Spleen (tissue), 11 donors: ENCODE measurements around the gene EFCC1. TPM values are rescaled to one million over a fixed set of nuclear protein-coding genes. Genes with fewer than 3 reads are reported as not detected.

Experiments
- DNase-seq: peaks from one replicate; pipeline ENCODE4 v3.0.0-alpha.2; 2020
- H3K27ac ChIP-seq, 8 donors: fragments of 200-600 bp; sonication (generic) in 7 of 8; 1 replicate in 4 of 8; 2 replicates in 4 of 8; pipeline versions ENCODE4 v1.5.0 to v1.8.0; 2016 to 2021; ENCODE audit warnings: inconsistent platforms in 4 of 8, mild to moderate bottlenecking in 4 of 8, moderate library complexity in 1 of 8
- H3K27me3 ChIP-seq, 7 donors: fragments of 200-600 bp; sonication (generic) in 6 of 7; replicated peaks in 1 of 7; 1 replicate in 4 of 7; 2 replicates in 3 of 7; pipeline versions ENCODE4 v1.5.0 to v1.8.0; 2016 to 2021; ENCODE audit warnings: inconsistent platforms in 3 of 7, mild to moderate bottlenecking in 1 of 7
- H3K36me3 ChIP-seq, 6 donors: fragments of 200-600 bp; sonication (generic) in 5 of 6; 1 replicate in 4 of 6; 2 replicates in 2 of 6; pipeline versions ENCODE4 v1.5.0 to v1.8.0; 2016 to 2021; ENCODE audit warnings: inconsistent platforms in 2 of 6
- H3K4me1 ChIP-seq, 6 donors: fragments of 200-600 bp; sonication (generic) in 5 of 6; 1 replicate in 3 of 6; 2 replicates in 3 of 6; pipeline versions ENCODE4 v1.5.0 to v1.8.0; 2016 to 2021; ENCODE audit warnings: inconsistent platforms in 3 of 6
- H3K4me3 ChIP-seq, 8 donors: fragments of 200-600 bp; sonication (generic) in 7 of 8; 1 replicate in 4 of 8; 2 replicates in 4 of 8; pipeline versions ENCODE4 v1.5.0 to v1.8.0; 2016 to 2021; ENCODE audit warnings: inconsistent platforms in 4 of 8, mild to moderate bottlenecking in 4 of 8, moderate library complexity in 2 of 8
- H3K9me3 ChIP-seq, 8 donors: fragments of 200-600 bp; sonication (generic) in 7 of 8; 1 replicate in 4 of 8; 2 replicates in 4 of 8; pipeline versions ENCODE4 v1.5.0 to v1.8.0; 2016 to 2021; ENCODE audit warnings: inconsistent platforms in 4 of 8
- CTCF ChIP-seq, 11 experiments: fragments of 200-600 bp in 7 of 11; fragments of 450-650 bp in 4 of 11; sonication (generic) in 4 of 11; IDR thresholded peaks in 8 of 11; conservative IDR thresholded peaks in 3 of 11; 1 replicate in 7 of 11; 2 replicates in 4 of 11; pipeline versions ENCODE4 v1.4.0 to v1.8.0; 2016 to 2021; ENCODE audit warnings: antibody characterized with exemption in 11 of 11, inconsistent platforms in 4 of 11, mild to moderate bottlenecking in 1 of 11
- POLR2A ChIP-seq, 3 donors: fragments of 450-650 bp; IDR thresholded peaks; one replicate each; pipeline ENCODE4 v1.5.1; 2017; ENCODE audit warnings: antibody characterized with exemption in 3 of 3, mild to moderate bottlenecking in 1 of 3
- POLR2AphosphoS5 ChIP-seq, 3 donors: sonication (generic); formaldehyde crosslinking; IDR thresholded peaks; one replicate each; pipeline ENCODE4 v1.5.1; 2017; ENCODE audit warnings: antibody characterized with exemption in 3 of 3
- WGBS, 5 donors: extraction: QIAGEN DNeasy Blood & Tissue Kit in 3 of 5; methylation state at CpG; one replicate each; pipeline versions ENCODE4 v1.1.5 to v1.1.7; 2013 to 2018; 5-methylcytosine and 5-hydroxymethylcytosine counted together
- intact Hi-C: fragments of 100-400 bp; cut with DNase I; formaldehyde crosslinking; loops from one replicate; pipeline ENCODE4 v1.15.0; 2023; ENCODE audit warnings: low total_unique reads
- polyA plus RNA-seq, 3 donors: library from polyadenylated mRNA; stranded (reverse); fragments of 200-250 nt; gene quantifications; one replicate each; pipeline ENCODE4 v1.2.1, GENCODE V29; 2013
- total RNA-seq, 7 donors: library from RNA; depleted of rRNA in 3 of 7; stranded (reverse); fragments of >200 nt in 3 of 7; fragmentation: NEBNext Ultra II Directional in 4 of 7; extraction: Animal tissue kit (Norgen Biotek cat#: 25700) in 4 of 7; gene quantifications; one replicate each; pipeline versions ENCODE4 v1.1.0 to v1.2.1, GENCODE V29; 2016 to 2021
- donor health status: healthy with polysubstance abuse.
- donor health status: DM: no; HTN: no; CAD: no; lungs with moderate emphysema.
- donor health status: DM: no; HTN: no; CAD: no.
- donor health status: Bipolar disorder and iron deficiency.
- donor health status: healthy.
- donor health status: DM: no; HTN: no; CAD: no.
- donor health status: DM: yes; HTN: yes; CAD: no.

EFCC1 gene
- total and polyA plus RNA-seq, 10 donors, result 2.0 to 11.2 (median 8.1) TPM

- no peak for TF ChIP-seq CTCF (IDR thresholded peaks at IDR 0.05 in 8 of 11, conservative IDR thresholded peaks at IDR 0.05 in 3 of 11)
- no peak for TF ChIP-seq POLR2AphosphoS5 (IDR thresholded peaks at IDR 0.05)
- TF ChIP-seq POLR2A (IDR thresholded peaks at IDR 0.05), result no peak
- Histone ChIP-seq H3K4me3 (no peak overlapping the region), H3K27ac (no peak overlapping the region), H3K9me3 (peaks cover 0 to 13% (median 8%) of the 10 kb centered on the region in 8 donors), H3K36me3 (no peaks in the 10 kb centered on the region), H3K27me3 (peaks cover 0 to 42% (median 4%) of the 10 kb centered on the region in 7 donors), H3K4me1 (peaks cover 5 to 30% (median 18%) of the 10 kb centered on the region in 6 donors)
- WGBS, 5 donors, result 74 to 96% (median 93%) methylated on average over 10 to 15 of the region's 15 CpGs
- DNase-seq, result no peak
- intact Hi-C loops, result no loop called here
Observed at GRCh38 chr3:129040579-129041300, 39.6 kb downstream of the EFCC1 start.

GRCh38 chr3:129045675-129046036 lies 44.6 kb downstream of the EFCC1 start:
- peak; percentile 84 for DNase-seq
- TF ChIP-seq POLR2A (IDR thresholded peaks at IDR 0.05), result no peak
- TF ChIP-seq POLR2AphosphoS5 (IDR thresholded peaks at IDR 0.05), result peak in 1 of 3 donors; percentile 21
- Histone ChIP-seq H3K9me3 (peaks cover 0 to 23% (median 16%) of the 10 kb centered on the region in 8 donors), H3K4me3 (peak overlapping the region in 7 of 8 donors; percentile 4 to 65 (median 29)), H3K27me3 (peaks cover 0 to 43% (median 15%) of the 10 kb centered on the region in 7 donors), H3K27ac (peak overlapping the region in 1 of 8 donors; percentile 30), H3K4me1 (peaks cover 9 to 18% (median 12%) of the 10 kb centered on the region in 6 donors), H3K36me3 (no peaks in the 10 kb centered on the region)
- WGBS, 5 donors, result 3 to 14% (median 6%) methylated on average over 18 to 43 of the region's 43 CpGs
- intact Hi-C loops, result no loop called here

GRCh38 chr3:129046037-129046731 lies 45.1 kb downstream of the EFCC1 start:
- Histone ChIP-seq H3K4me1 (peaks cover 9 to 18% (median 12%) of the 10 kb centered on the region in 6 donors), H3K9me3 (peaks cover 0 to 23% (median 16%) of the 10 kb centered on the region in 8 donors), H3K36me3 (no peaks in the 10 kb centered on the region), H3K4me3 (peak overlapping the region in 7 of 8 donors; percentile 4 to 65 (median 29)), H3K27ac (peak overlapping the region in 1 of 8 donors; percentile 30), H3K27me3 (peaks cover 0 to 38% (median 15%) of the 10 kb centered on the region in 7 donors)
- peak; percentile 74 for DNase-seq
- intact Hi-C loops, result no loop called here
- WGBS, 5 donors, result 29 to 66% (median 35%) methylated on average over 19 to 67 of the region's 67 CpGs
- TF ChIP-seq POLR2AphosphoS5 (IDR thresholded peaks at IDR 0.05) (peak in 2 of 3 donors; percentile 5 to 25), CTCF (IDR thresholded peaks at IDR 0.05 in 8 of 11, conservative IDR thresholded peaks at IDR 0.05 in 3 of 11) (no peak), POLR2A (IDR thresholded peaks at IDR 0.05) (no peak)

GRCh38 chr3:129046732-129047552 lies 45.8 kb downstream of the EFCC1 start:
- Histone ChIP-seq H3K36me3 (no peaks in the 10 kb centered on the region), H3K4me3 (no peak overlapping the region), H3K9me3 (peaks cover 0 to 23% (median 16%) of the 10 kb centered on the region in 8 donors), H3K27ac (peak overlapping the region in 2 of 8 donors; percentile 13 to 18), H3K4me1 (peaks cover 9 to 18% (median 12%) of the 10 kb centered on the region in 6 donors), H3K27me3 (peaks cover 0 to 37% (median 15%) of the 10 kb centered on the region in 7 donors)
- no peak for TF ChIP-seq CTCF (IDR thresholded peaks at IDR 0.05 in 8 of 11, conservative IDR thresholded peaks at IDR 0.05 in 3 of 11)
- peak in 1 of 3 donors; percentile 14 for TF ChIP-seq POLR2AphosphoS5 (IDR thresholded peaks at IDR 0.05)
- TF ChIP-seq POLR2A (IDR thresholded peaks at IDR 0.05), result no peak
- WGBS, 5 donors, result 84 to 92% (median 87%) methylated on average over 27 to 46 of the region's 46 CpGs
- DNase-seq, result peak; percentile 77
- intact Hi-C loops, result no loop called here
